HepG2 (cell line): Measurements from ENCODE around the gene TENT4B. TPM values are rescaled to one million over a fixed set of nuclear protein-coding genes. Genes with fewer than 3 reads are reported as not detected.

Experiments
- ATAC-seq: fragments of 200-7000 bp; cut with Tn5 transposase; 3 replicates; pipeline ENCODE4 v1.9.1; 2020; ENCODE audit warnings: mild to moderate bottlenecking, moderate library complexity
- BruUV-seq: library from RNA; stranded (reverse); fragments of 400-500 nt; replicated peaks from 2 replicates; lab custom pipeline; 2021; lab: Mats Ljungman, UMichigan
- CTCF ChIA-PET: fragments of 300-600 bp; formaldehyde crosslinking; extraction: SDS; loops from one replicate; lab custom pipeline; 2021; ENCODE audit warnings: low total read pairs, inconsistent platforms, low intra/inter-chr PET ratio; lab: Yijun Ruan, JAX
- POLR2A ChIA-PET: fragments of 350-600 bp; sonication (Branson Sonifier 250); formaldehyde crosslinking; loops from one replicate; lab custom pipeline; 2020; ENCODE audit warnings: antibody characterized with exemption, inconsistent platforms; lab: Yijun Ruan, JAX
- DNase-seq: peaks from one replicate; pipeline ENCODE4 v3.0.0-alpha.2; 2015; ENCODE audit warnings: low spot score
- FAIRE-seq: peaks from 3 replicates; lab custom pipeline; 2011; peaks lifted over from hg19 to GRCh38; lab: Jason Lieb, UNC
- H2AFZ ChIP-seq: one replicate; pipeline ENCODE4 v1.6.1; 2011; ENCODE audit warnings: low read length, inconsistent platforms
- H3K27ac ChIP-seq: fragments of 300-600 bp; 3 replicates; pipeline ENCODE4 v1.8.0; 2011; ENCODE audit warnings: mixed run types, mild to moderate bottlenecking, mixed read lengths, low read length, inconsistent platforms; ENCODE audit not compliant: insufficient read depth; ENCODE audit errors: extremely low read length
- H3K27me3 ChIP-seq, 2 experiments: fragments of 200-600 bp in 1 of 2; 2 replicates in 1 of 2; 3 replicates in 1 of 2; pipeline versions ENCODE4 v1.6.0 to v1.8.0; 2011; ENCODE audit warnings: low read length in 2 of 2, mild to moderate bottlenecking in 2 of 2, moderate library complexity in 2 of 2, inconsistent platforms in 1 of 2; ENCODE audit not compliant: insufficient read depth in 2 of 2, control insufficient read depth in 1 of 2
- H3K36me3 ChIP-seq, 2 experiments: fragments of 200-600 bp in 1 of 2; replicated peaks in 1 of 2; 2 replicates in 1 of 2; 3 replicates in 1 of 2; pipeline versions ENCODE4 v1.5.1 to v1.8.0; 2011; ENCODE audit warnings: low read length in 2 of 2, inconsistent platforms in 1 of 2; ENCODE audit not compliant: insufficient read depth in 2 of 2, control insufficient read depth in 1 of 2
- H3K4me1 ChIP-seq: 2 replicates; pipeline ENCODE4 v1.5.1; 2012; ENCODE audit warnings: low read length, inconsistent platforms; ENCODE audit not compliant: insufficient read depth
- H3K4me2 ChIP-seq: 2 replicates; pipeline ENCODE4 v1.6.0; 2011; ENCODE audit warnings: low read depth, low read length, inconsistent platforms
- H3K4me3 ChIP-seq, 3 experiments: fragments of 200-600 bp in 1 of 3; sonication (generic), shearing (Covaris generic) in 1 of 3; replicated peaks in 1 of 3; 2 replicates each; pipeline ENCODE4 v1.5.1; 2011 to 2016; ENCODE audit warnings: low read length in 3 of 3, inconsistent platforms in 2 of 3, low read depth in 2 of 3, mild to moderate bottlenecking in 2 of 3, control low read depth in 1 of 3, mixed read lengths in 1 of 3; ENCODE audit not compliant: insufficient read depth in 1 of 3
- H3K79me2 ChIP-seq: one replicate; pipeline ENCODE4 v1.6.1; 2011; ENCODE audit warnings: low read length, inconsistent platforms; ENCODE audit not compliant: insufficient read depth
- H3K9ac ChIP-seq: 2 replicates; pipeline ENCODE4 v1.6.0; 2011; ENCODE audit warnings: mild to moderate bottlenecking, low read depth, low read length, inconsistent platforms; ENCODE audit not compliant: insufficient read depth
- H3K9me3 ChIP-seq: 2 replicates; pipeline ENCODE4 v1.5.1; 2012; ENCODE audit warnings: mild to moderate bottlenecking, low read length
- H4K20me1 ChIP-seq: 2 replicates; pipeline ENCODE4 v1.6.0; 2011; ENCODE audit warnings: inconsistent platforms, mild to moderate bottlenecking, low read length, moderate library complexity; ENCODE audit not compliant: insufficient read depth
- ATF7-NPFF ChIP-seq: sonication (generic); formaldehyde crosslinking; IDR thresholded peaks from 2 replicates; pipeline ENCODE4 v1.8.1; 2023; ENCODE audit warnings: mild to moderate bottlenecking, low read depth, missing genetic modification reagents, moderate library complexity
- EHMT2 ChIP-seq: fragments of 200-600 bp; sonication (generic); IDR thresholded peaks from 2 replicates; pipeline ENCODE4 v1.7.0; 2017; ENCODE audit warnings: antibody characterized with exemption, low read depth, low read length, borderline replicate concordance
- HMGA1 ChIP-seq: sonication (generic); formaldehyde crosslinking; conservative IDR thresholded peaks from 2 replicates; pipeline ENCODE4 v1.4.0; 2020; ENCODE audit warnings: missing genetic modification reagents
- HNF1A ChIP-seq, 2 experiments: sonication (generic) in 1 of 2; formaldehyde crosslinking in 1 of 2; IDR thresholded peaks; 2 replicates each; pipeline versions ENCODE4 v1.4.0 to v1.6.1; 2016 to 2020; ENCODE audit warnings: borderline replicate concordance in 1 of 2, low read depth in 1 of 2, mild to moderate bottlenecking in 1 of 2, missing genetic modification reagents in 1 of 2
- RXRA ChIP-seq: sonication (generic); formaldehyde crosslinking; IDR thresholded peaks from 2 replicates; pipeline ENCODE4 v1.5.1; 2020; ENCODE audit warnings: missing genetic modification reagents
- SIN3B ChIP-seq: fragments of 150-350 bp; IDR thresholded peaks from 2 replicates; pipeline ENCODE4 v1.6.1; 2014; ENCODE audit warnings: low read length
- SNAPC4 ChIP-seq: sonication (generic); formaldehyde crosslinking; IDR thresholded peaks from 2 replicates; pipeline ENCODE4 v1.4.0; 2020; ENCODE audit warnings: mild to moderate bottlenecking, missing genetic modification reagents
- SP2 ChIP-seq: sonication (generic); formaldehyde crosslinking; IDR thresholded peaks from 2 replicates; pipeline ENCODE4 v1.5.1; 2020; ENCODE audit warnings: mild to moderate bottlenecking, missing genetic modification reagents
- ZNF543 ChIP-seq: sonication (generic); formaldehyde crosslinking; IDR thresholded peaks from 2 replicates; pipeline ENCODE4 v1.4.0; 2020; ENCODE audit warnings: mild to moderate bottlenecking, missing genetic modification reagents
- ZNF576 ChIP-seq: sonication (generic); formaldehyde crosslinking; IDR thresholded peaks from 2 replicates; pipeline ENCODE4 v1.4.0; 2020; ENCODE audit warnings: mild to moderate bottlenecking, missing genetic modification reagents
- WGBS: methylation state at CpG from one replicate; pipeline ENCODE4 v1.1.6; 2017; ENCODE audit warnings: low lambda C conversion rate; 5-methylcytosine and 5-hydroxymethylcytosine counted together
- in situ Hi-C: cut with HindIII; loops from 2 replicates; pipeline ENCODE4 v1.10.0; 2017; ENCODE audit warnings: low pct_unique_long_range_greater_than_20kb; ENCODE audit not compliant: extremely low pct_ligation_motif_present
- intact Hi-C: fragments of 100-400 bp; cut with micrococcal nuclease; formaldehyde crosslinking; loops from one replicate; pipeline ENCODE4 v1.10.0; 2022; ENCODE audit not compliant: unreplicated experiment
- polyA plus RNA-seq, 8 experiments: library from polyadenylated mRNA; depleted of rRNA in 3 of 8; stranded (reverse) in 7 of 8; unstranded in 1 of 8; fragments of >200 nt; fragmentation: Illumina TruSeq in 4 of 8; extraction: Trizol in 4 of 8; gene quantifications; 2 replicates each; pipeline versions ENCODE4 v1.2.1 to v1.2.3, GENCODE V29; 2011 to 2016; ENCODE audit warnings: low read depth in 4 of 8, missing spikeins in 1 of 8, mixed read lengths in 1 of 8; ENCODE audit not compliant: insufficient read depth in 1 of 8
- total RNA-seq, 5 experiments: library from RNA; depleted of rRNA; stranded (reverse); fragments of >200 nt; fragmentation: Illumina TruSeq; extraction: Trizol; gene quantifications; 2 replicates each; pipeline ENCODE4 v1.2.3, GENCODE V29; 2016; ENCODE audit warnings: low read depth in 1 of 5

TENT4B gene
- total and polyA plus RNA-seq, 2 of the 13 experiments (the other 11 are each of a cell fraction or from before 2014, with no cell fraction given), result 15.0 to 32.8 TPM

- TF ChIP-seq SNAPC4 (CRISPR knock-in tag), result no peak
- TF ChIP-seq SP2 (CRISPR knock-in tag), result no peak
- TF ChIP-seq SIN3B, result no peak
- no peak for TF ChIP-seq ZNF543 (CRISPR knock-in tag)
These were observed 122.6 kb downstream of the TENT4B start (continued) for GRCh38 chr16:50275428-50276325.

- in situ Hi-C loops (no loop called here), intact Hi-C loops (no loop called here)
- POLR2A ChIA-PET, result no interaction called here
- Histone ChIP-seq H3K9me3 (no peaks in the 10 kb centered on the region), H2AFZ (no peak overlapping the region), H3K27ac (no peak overlapping the region), H3K4me1 (peaks cover 16% of the 10 kb centered on the region), H3K4me2 (no peak overlapping the region), H4K20me1 (no peaks in the 10 kb centered on the region), H3K36me3 (no peaks in the 10 kb centered on the region), H3K9ac (no peak overlapping the region), H3K27me3 (peaks cover 2 to 26% of the 10 kb centered on the region in 2 experiments; a peak in 3 of 5 replicates), H3K4me3 (no peak overlapping the region), H3K79me2 (no peaks in the 10 kb centered on the region)
- TF ChIP-seq HMGA1 (no peak), EHMT2 (no peak), ATF7-NPFF (no peak), ZNF576 (CRISPR knock-in tag) (no peak), RXRA (CRISPR knock-in tag) (no peak), HNF1A (IDR thresholded peaks at IDR 0.05; ENCODE audit: low read depth) (no peak), HNF1A (CRISPR knock-in tag; IDR thresholded peaks at IDR 0.05; ENCODE audit: borderline replicate concordance) (no peak)
- ATAC-seq (no peak), DNase-seq (no peak), FAIRE-seq (no peak)
- CTCF ChIA-PET, result no interaction called here
- 75% methylated on average over 2 of the region's 2 CpGs for WGBS
- BruUV-seq, result no TSS peak
These were observed 123.2 kb downstream of the TENT4B start for GRCh38 chr16:50276326-50276640.
